ENCODE results near the gene DDA1. TPM values are rescaled to one million over a fixed set of nuclear protein-coding genes. Genes with fewer than 3 reads are reported as not detected.
A peak's percentile ranks its signal among the peaks of the same experiment; 100 is the strongest.

The DDA1 gene
- total RNA-seq: 38.6 and 41.4 TPM in 2 replicates
- long read RNA-seq: 0 reads

DNA sequence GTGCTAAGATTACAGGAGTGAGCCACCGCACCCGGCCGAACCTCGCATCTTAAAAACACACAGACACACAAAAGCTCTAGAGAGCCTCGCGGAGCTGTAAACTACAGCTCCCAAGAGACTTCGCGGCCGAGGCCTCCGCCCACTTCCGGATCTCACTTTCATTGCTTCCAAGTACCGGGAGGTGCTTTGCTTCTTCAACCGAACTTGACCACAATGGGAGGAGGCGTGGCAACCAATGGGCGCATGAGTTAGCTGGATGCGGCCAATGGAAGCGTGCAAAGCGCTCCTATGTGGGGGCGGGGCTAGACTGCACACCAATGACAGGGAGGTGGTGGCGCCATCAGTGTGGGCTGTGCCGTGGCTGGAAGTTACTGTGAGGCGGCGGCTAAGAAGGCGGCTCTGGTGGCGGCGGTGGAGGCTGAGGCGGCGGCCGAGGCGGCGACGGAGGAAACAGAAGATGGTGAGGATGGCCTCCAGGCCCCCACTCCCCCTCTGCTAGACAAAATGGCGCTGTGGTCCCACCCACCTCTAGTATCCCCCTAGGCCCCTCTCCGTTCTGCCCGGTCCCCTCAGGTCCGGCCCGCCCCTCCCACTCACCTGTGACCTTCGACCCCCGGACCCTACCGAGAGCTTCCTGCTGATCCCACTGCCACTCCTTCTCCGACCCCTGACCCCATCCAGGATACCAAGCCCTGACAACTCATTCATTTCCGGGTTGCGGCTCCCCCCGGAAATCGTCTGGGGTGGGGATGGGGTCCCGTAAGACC, at the start of gene DDA1:
TSS of gene DDA1 (plus strand) at position 366 of the 767 bp plus-strand sequence. CDS start at position 458, 92 bp downstream.
- H3K27ac Mint-ChIP-seq: peak within 1 kb of the TSS; percentile 93
- H3K4me3 Mint-ChIP-seq (ENCODE audit: low read depth): peak within 1 kb of the TSS; percentile 95
- H3K27me3 Mint-ChIP-seq: no peaks in the 10 kb centered on the region
- peak; percentile 97 for DNase-seq (ENCODE audit: low spot score, unreplicated experiment)
- H3K9me3 Mint-ChIP-seq (ENCODE audit: low read depth): no peaks in the 10 kb centered on the region
- peaks cover 4% of the 10 kb centered on the region for H3K36me3 Mint-ChIP-seq (ENCODE audit: insufficient read depth)
- peaks cover 23% of the 10 kb centered on the region for H3K4me1 Mint-ChIP-seq (ENCODE audit: low read depth)
- TF ChIP-seq CTCF (IDR thresholded peaks at IDR 0.05; ENCODE audit: unreplicated experiment): no peak

DNA sequence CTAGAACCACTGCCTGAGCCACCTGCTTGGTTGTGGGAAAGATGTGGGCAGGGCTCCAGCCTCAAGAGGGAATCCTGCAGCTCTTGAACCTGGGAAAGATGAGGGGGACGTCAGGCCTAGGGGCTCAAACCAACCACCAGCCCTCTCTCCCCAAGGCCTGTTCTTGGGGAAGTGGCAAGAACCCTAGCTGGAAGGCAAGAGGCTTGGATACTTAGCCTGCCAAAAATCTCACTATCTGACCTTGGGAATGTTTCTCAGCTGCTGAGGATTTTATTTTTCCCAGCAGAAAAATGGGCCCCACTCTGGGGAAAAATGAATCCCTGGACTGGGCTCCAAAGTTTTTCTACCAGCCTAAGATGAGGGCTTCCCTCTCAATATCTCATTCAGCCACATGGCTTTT, 49.4 kb upstream of the DDA1 start:
- Mint-ChIP-seq H3K27ac (no peak overlapping the region), H3K4me1 (ENCODE audit: low read depth) (peaks cover 2% of the 10 kb centered on the region), H3K27me3 (peaks cover 3% of the 10 kb centered on the region), H3K4me3 (ENCODE audit: low read depth) (no peak overlapping the region), H3K9me3 (ENCODE audit: low read depth) (no peaks in the 10 kb centered on the region), H3K36me3 (ENCODE audit: insufficient read depth) (no peaks in the 10 kb centered on the region)
- no peak for DNase-seq (ENCODE audit: low spot score, unreplicated experiment)
- TF ChIP-seq CTCF (IDR thresholded peaks at IDR 0.05; ENCODE audit: unreplicated experiment): no peak

DNA sequence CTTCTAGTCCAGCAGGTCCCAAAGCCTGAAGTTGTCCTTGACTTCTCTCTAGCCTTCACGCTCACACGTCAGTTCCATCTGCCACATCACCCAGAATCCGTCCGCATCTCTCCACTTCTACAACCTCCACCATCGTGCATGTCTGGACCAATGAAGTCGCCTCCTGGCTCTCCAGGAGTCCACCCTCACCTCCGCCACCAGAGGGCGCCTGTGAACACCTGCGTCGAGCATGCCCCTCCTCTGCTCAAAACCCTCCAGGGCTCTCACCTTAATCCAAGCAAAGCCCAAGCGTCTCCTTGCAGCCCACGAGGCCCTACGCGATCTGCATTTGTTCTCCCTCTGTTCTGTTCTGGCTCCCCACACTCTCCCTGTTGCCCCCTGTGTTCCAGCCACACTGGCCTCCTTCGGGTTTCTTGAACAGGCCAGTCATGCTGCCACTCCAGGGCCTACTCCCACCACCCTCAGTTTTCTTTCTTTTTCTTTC, 48.5 kb upstream of the DDA1 start:
- peak; percentile 97 for TF ChIP-seq CTCF (IDR thresholded peaks at IDR 0.05; ENCODE audit: unreplicated experiment)
- no peak overlapping the region for H3K4me3 Mint-ChIP-seq (ENCODE audit: low read depth)
- H3K27ac Mint-ChIP-seq: peak overlapping the region; percentile 27
- peak; percentile 85 for DNase-seq (ENCODE audit: low spot score, unreplicated experiment)
- no peaks in the 10 kb centered on the region for H3K9me3 Mint-ChIP-seq (ENCODE audit: low read depth)
- peaks cover 3% of the 10 kb centered on the region for H3K27me3 Mint-ChIP-seq
- H3K4me1 Mint-ChIP-seq (ENCODE audit: low read depth): no peaks in the 10 kb centered on the region
- H3K36me3 Mint-ChIP-seq (ENCODE audit: insufficient read depth): no peaks in the 10 kb centered on the region

DNA sequence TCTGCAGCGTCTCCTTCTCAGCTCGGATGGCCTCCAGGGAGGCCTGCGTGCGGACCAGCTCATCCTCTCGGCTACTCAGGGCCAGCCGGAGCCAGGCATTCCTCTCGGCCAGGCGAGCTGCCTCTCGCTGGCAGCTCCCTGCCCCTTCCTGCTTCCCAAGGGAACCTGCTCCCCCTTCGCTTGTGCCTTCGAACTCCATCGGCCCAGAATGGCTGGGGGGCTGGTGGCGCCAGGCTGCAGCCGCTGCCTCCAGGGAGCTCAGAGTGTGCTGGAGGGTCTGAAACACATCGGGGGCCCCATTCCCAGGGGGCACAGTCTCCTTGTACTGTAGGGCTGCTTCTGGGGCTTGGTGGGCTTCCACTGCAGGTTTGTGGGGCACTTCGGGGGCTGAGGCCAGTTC, 46.8 kb upstream of the DDA1 start:
- Mint-ChIP-seq H3K27me3 (peaks cover 3% of the 10 kb centered on the region), H3K4me3 (ENCODE audit: low read depth) (no peak overlapping the region), H3K27ac (no peak overlapping the region), H3K4me1 (ENCODE audit: low read depth) (peaks cover 1% of the 10 kb centered on the region), H3K9me3 (ENCODE audit: low read depth) (peaks cover 4% of the 10 kb centered on the region), H3K36me3 (ENCODE audit: insufficient read depth) (no peaks in the 10 kb centered on the region)
- TF ChIP-seq CTCF (IDR thresholded peaks at IDR 0.05; ENCODE audit: unreplicated experiment): no peak
- DNase-seq (ENCODE audit: low spot score, unreplicated experiment): no peak

GRCh38 chr19:17263712-17264640, 45.4 kb upstream of the DDA1 start:
- Mint-ChIP-seq H3K27ac (no peak overlapping the region), H3K4me3 (ENCODE audit: low read depth) (no peak overlapping the region)

More at GRCh38 chr19:17263712-17264640, 45.4 kb upstream of the DDA1 start:
- Mint-ChIP-seq H3K9me3 (ENCODE audit: low read depth) (peaks cover 4% of the 10 kb centered on the region), H3K36me3 (ENCODE audit: insufficient read depth) (no peaks in the 10 kb centered on the region), H3K27me3 (peaks cover 3% of the 10 kb centered on the region), H3K4me1 (ENCODE audit: low read depth) (peaks cover 6% of the 10 kb centered on the region)
- DNase-seq (ENCODE audit: low spot score, unreplicated experiment): no peak
- no peak for TF ChIP-seq CTCF (IDR thresholded peaks at IDR 0.05; ENCODE audit: unreplicated experiment)
